K562 (cell line): ENCODE measurements around the gene ZEB2. TPM values are rescaled to one million over a fixed set of nuclear protein-coding genes. Genes with fewer than 3 reads are reported as not detected.

Experiments used
- MGA ChIP-seq: fragments of 450-650 bp; IDR thresholded peaks from 2 replicates; pipeline ENCODE4 v1.6.1; 2016; ENCODE audit warnings: mild to moderate bottlenecking, moderate library complexity
- PBX2 ChIP-seq, 2 experiments: IDR thresholded peaks in 1 of 2; conservative IDR thresholded peaks in 1 of 2; 2 replicates each; pipeline ENCODE4 v1.6.1; 2016; ENCODE audit warnings: low read depth in 2 of 2, mild to moderate bottlenecking in 1 of 2, missing compliant biosample characterization in 1 of 2, missing genetic modification characterization in 1 of 2, moderate library complexity in 1 of 2
- REST ChIP-seq, 2 experiments: fragments of 450-650 bp; formaldehyde crosslinking in 1 of 2; IDR thresholded peaks; 2 replicates each; pipeline versions ENCODE4 v1.4.0 to v1.6.1; 2014 to 2020; ENCODE audit warnings: mild to moderate bottlenecking in 2 of 2, borderline replicate concordance in 1 of 2, low read depth in 1 of 2
- ZNF316 ChIP-seq: fragments of 450-650 bp; IDR thresholded peaks from 2 replicates; pipeline ENCODE4 v1.6.1; 2016
- polyA plus RNA-seq, 8 experiments: library from polyadenylated mRNA; depleted of rRNA in 4 of 8; stranded (reverse) in 5 of 8; unstranded in 3 of 8; fragments of >200 nt; fragmentation: Nextera tagmentation in 2 of 8; fragmentation: Illumina TruSeq in 1 of 8; extraction: Ambion mirVana in 2 of 8; extraction: Trizol in 1 of 8; gene quantifications; 2 replicates each; pipeline versions ENCODE4 v1.2.1 to v1.2.3, GENCODE V29; 2011 to 2014; ENCODE audit warnings: inconsistent platforms in 1 of 8, missing spikeins in 1 of 8
- total RNA-seq, 7 experiments: library from RNA; depleted of rRNA in 6 of 7; stranded (reverse); fragments of >200 nt in 6 of 7; fragmentation: Illumina TruSeq in 2 of 7; extraction: Trizol in 2 of 7; gene quantifications; 2 replicates each; pipeline versions ENCODE4 v1.2.1 to v1.2.3, GENCODE V29; 2011 to 2021; ENCODE audit warnings: low replicate concordance in 1 of 7

ZEB2 gene
- total and polyA plus RNA-seq, 9 of the 15 experiments (the other 6 are each of a cell fraction or from before 2014, with no cell fraction given) = 15.1 to 113 (median 72.3) TPM

GRCh38 chr2:144553379-144553778, 33.5 kb upstream of the ZEB2 start (continued):
- TF ChIP-seq MGA = peak; percentile 38; the same call in 1 of the 2 replicates
- TF ChIP-seq REST (IDR thresholded peaks at IDR 0.05; ENCODE audit: borderline replicate concordance) = no peak
- no peak for TF ChIP-seq REST (CRISPR knock-in tag; IDR thresholded peaks at IDR 0.05; ENCODE audit: low read depth)
- peak; percentile 90 for TF ChIP-seq ZNF316
- no peak for TF ChIP-seq PBX2 (CRISPR knock-in tag; IDR thresholded peaks at IDR 0.05; ENCODE audit: low read depth)
- peak; percentile 92 for TF ChIP-seq PBX2 (tag; conservative IDR thresholded peaks at IDR 0.05; ENCODE audit: low read depth)
